Posterior cingulate gyrus (tissue), 11 donors: ENCODE measurements around the gene KDM3B.

Experiments used
- DNase-seq, 10 donors: peaks; one replicate each; pipeline versions ENCODE4 v3.0.0 to v3.0.0-alpha.2; 2020 to 2021; ENCODE audit warnings: mixed read lengths in 3 of 10
- intact Hi-C: fragments of 100-400 bp; cut with DNase I; formaldehyde crosslinking; loops from one replicate; pipeline ENCODE4 v1.15.1; 2023

Gene KDM3B

GRCh38 chr5:138340008-138340407 is 12.5 kb upstream of the KDM3B start:
- DNase-seq = no peak
- intact Hi-C loops = no loop called here

GRCh38 chr5:138344887-138345622 is 7.4 kb upstream of the KDM3B start:
- intact Hi-C loops = no loop called here
- peak in 2 of 10 donors; percentile 81 to 83 for DNase-seq

GRCh38 chr5:138346889-138347288 is 5.6 kb upstream of the KDM3B start:
- intact Hi-C loops = no loop called here
- peak in 1 of 10 donors; percentile 66 for DNase-seq

- intact Hi-C loops = no loop called here
Observed at GRCh38 chr5:138349852-138350562, 2.5 kb upstream of the KDM3B start.

GRCh38 chr5:138350563-138350890 is 2.0 kb upstream of the KDM3B start:
- intact Hi-C loops = no loop called here
- no peak for DNase-seq

More at GRCh38 chr5:138349852-138350562, 2.5 kb upstream of the KDM3B start:
- DNase-seq = no peak

- intact Hi-C loops = no loop called here
- no peak for DNase-seq
Observed at GRCh38 chr5:138351056-138351455, 1.4 kb upstream of the KDM3B start.

GRCh38 chr5:138351517-138351916 is 968 bp upstream of the KDM3B start:
- intact Hi-C loops = no loop called here

GRCh38 chr5:138352722-138353559 is 456 bp downstream of the KDM3B start:
- peak; percentile 28 to 91 (median 49) for DNase-seq
- intact Hi-C loops = loop anchor here (2.0 kb wide), 1 partner anchor 14 kb away; the partner anchor contains the start of gene FAM53C

More at GRCh38 chr5:138351517-138351916, 968 bp upstream of the KDM3B start:
- no peak for DNase-seq

- DNase-seq = no peak
- intact Hi-C loops = loop anchor here (2.0 kb wide), 1 partner anchor 15 kb away; the partner anchor contains the start of gene FAM53C
Observed at GRCh38 chr5:138353560-138354080, 1.1 kb downstream of the KDM3B start.

GRCh38 chr5:138354387-138354786 is 1.9 kb downstream of the KDM3B start:
- intact Hi-C loops = no loop called here
- no peak for DNase-seq

GRCh38 chr5:138354926-138355378 is 2.5 kb downstream of the KDM3B start:
- peak in 4 of 10 donors; percentile 20 to 72 (median 26) for DNase-seq
- intact Hi-C loops = no loop called here

GRCh38 chr5:138359621-138360020 is 7.1 kb downstream of the KDM3B start:
- no peak for DNase-seq
- intact Hi-C loops = no loop called here

- intact Hi-C loops = no loop called here
- DNase-seq = no peak
Observed at GRCh38 chr5:138360941-138361452, 8.5 kb downstream of the KDM3B start.

- no peak for DNase-seq
- intact Hi-C loops = no loop called here
Observed at GRCh38 chr5:138364576-138364975, 12.1 kb downstream of the KDM3B start.

GRCh38 chr5:138366632-138367382 is 14.3 kb downstream of the KDM3B start:
- DNase-seq = no peak
- intact Hi-C loops = no loop called here

- intact Hi-C loops = no loop called here
- DNase-seq = no peak
Observed at GRCh38 chr5:138369261-138369660, 16.8 kb downstream of the KDM3B start.

GRCh38 chr5:138369706-138370105 is 17.2 kb downstream of the KDM3B start:
- DNase-seq = no peak
- intact Hi-C loops = no loop called here

- intact Hi-C loops = no loop called here
- no peak for DNase-seq
Observed at GRCh38 chr5:138370537-138370936, 18.1 kb downstream of the KDM3B start.

GRCh38 chr5:138371454-138371853 is 19.0 kb downstream of the KDM3B start:
- no peak for DNase-seq
- intact Hi-C loops = no loop called here

GRCh38 chr5:138372225-138372624 is 19.7 kb downstream of the KDM3B start:
- intact Hi-C loops = no loop called here
- no peak for DNase-seq
